ENCODE results near the gene MCM9.

GRCh38 chr6:118968416-118968815 lies 33.5 kb upstream of the MCM9 start:
- TF ChIP-seq CTCF (IDR thresholded peaks at IDR 0.05 in 4 of 5, conservative IDR thresholded peaks at IDR 0.05 in 1 of 5) (peak in 3 of 5 experiments; percentile 12 to 28 (median 14)), POLR2A (IDR thresholded peaks at IDR 0.05) (no peak)
